RWPE1 (cell line): ENCODE data around the gene PARS2.
A peak's percentile ranks its signal among the peaks of the same experiment; 100 is the strongest.

Experiments
- CTCF ChIA-PET: fragments of 350-600 bp; sonication (Branson Sonifier 250); formaldehyde crosslinking; extraction: SDS; loops from one replicate; lab custom pipeline; 2021; lab: Yijun Ruan, JAX
- POLR2A ChIA-PET: fragments of 400-600 bp; formaldehyde crosslinking; extraction: SDS; loops from one replicate; lab custom pipeline; 2020; ENCODE audit warnings: antibody characterized with exemption; ENCODE audit not compliant: low non-redundant PET; lab: Yijun Ruan, JAX
- DNase-seq: peaks from one replicate; pipeline ENCODE4 v3.0.0; 2012; ENCODE audit warnings: low spot score
- H3K27ac ChIP-seq: fragments of 450-650 bp; 2 replicates; pipeline ENCODE4 v1.5.1; 2017
- TF ChIP-seq, protein P1 (sequence below): fragments of 450-650 bp; conservative IDR thresholded peaks from 2 replicates; pipeline ENCODE4 v1.5.1; 2017; ENCODE audit warnings: low read depth, mild to moderate bottlenecking

PARS2 gene

DNA sequence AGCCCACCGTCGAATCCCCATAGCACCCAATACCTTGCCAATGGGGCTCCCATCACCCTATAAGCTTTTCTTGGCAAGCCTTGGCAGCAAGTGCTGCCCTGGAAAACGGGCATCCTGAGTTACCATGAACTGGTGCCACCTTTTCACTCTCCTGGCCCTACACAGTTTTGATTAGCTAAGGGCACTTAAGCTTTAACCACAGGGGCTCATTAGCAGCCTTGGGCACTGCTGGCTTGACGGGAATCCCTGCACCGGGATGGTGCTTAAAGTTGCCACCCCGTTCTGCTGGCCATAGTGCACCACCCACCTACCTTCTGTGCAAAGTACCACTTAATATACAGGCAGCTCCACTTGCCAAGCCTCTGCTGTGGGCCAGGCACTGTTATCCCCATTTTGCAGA, 13.7 kb downstream of the PARS2 start:
- CTCF ChIA-PET, result no interaction called here
- POLR2A ChIA-PET, result no interaction called here
- DNase-seq, result no peak

DNA sequence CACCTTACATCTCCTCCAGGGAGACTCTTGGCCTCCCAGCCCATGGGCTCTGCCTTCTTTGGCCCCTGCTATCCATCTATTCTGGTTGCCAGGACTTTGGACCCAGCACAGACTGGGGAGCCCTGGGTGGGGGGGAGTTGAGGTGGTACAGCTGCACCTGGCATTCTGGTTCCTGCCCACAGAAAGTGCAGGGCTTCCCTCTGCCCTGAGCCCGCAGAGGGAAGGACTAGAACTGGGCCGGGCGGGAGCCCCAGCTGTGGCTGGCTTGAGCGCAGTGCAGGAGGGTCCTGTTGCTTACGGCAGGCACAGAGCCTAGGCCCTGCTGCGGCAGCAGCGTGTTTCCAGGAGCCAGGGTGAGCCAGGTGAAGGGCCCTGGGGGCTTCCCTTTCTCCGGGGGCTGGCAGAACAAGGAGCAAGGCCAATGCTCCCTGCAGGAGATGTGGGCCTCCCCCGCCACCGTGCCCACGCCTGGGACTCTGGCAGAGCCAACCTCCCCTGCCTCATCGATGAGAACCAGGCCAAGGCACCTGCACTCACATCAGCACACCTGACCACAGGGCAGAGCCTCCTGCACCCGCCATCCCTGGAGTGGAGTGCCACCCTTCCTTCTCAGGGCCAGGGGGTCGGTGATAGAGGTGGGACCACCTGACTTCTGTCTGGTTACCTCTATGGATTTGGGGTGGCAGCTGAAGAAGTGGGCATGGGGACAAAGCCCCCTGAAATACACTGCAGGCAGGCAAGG, 16.1 kb downstream of the PARS2 start:
- CTCF ChIA-PET, result no interaction called here
- no peak overlapping the region for H3K27ac ChIP-seq
- POLR2A ChIA-PET, result interaction anchor here (0.6 kb wide), 1 partner anchor 547 kb away, joined by 3 read pairs; no protein-coding TSS in a partner anchor
- no peak for DNase-seq
- TF ChIP-seq, protein P1, sequence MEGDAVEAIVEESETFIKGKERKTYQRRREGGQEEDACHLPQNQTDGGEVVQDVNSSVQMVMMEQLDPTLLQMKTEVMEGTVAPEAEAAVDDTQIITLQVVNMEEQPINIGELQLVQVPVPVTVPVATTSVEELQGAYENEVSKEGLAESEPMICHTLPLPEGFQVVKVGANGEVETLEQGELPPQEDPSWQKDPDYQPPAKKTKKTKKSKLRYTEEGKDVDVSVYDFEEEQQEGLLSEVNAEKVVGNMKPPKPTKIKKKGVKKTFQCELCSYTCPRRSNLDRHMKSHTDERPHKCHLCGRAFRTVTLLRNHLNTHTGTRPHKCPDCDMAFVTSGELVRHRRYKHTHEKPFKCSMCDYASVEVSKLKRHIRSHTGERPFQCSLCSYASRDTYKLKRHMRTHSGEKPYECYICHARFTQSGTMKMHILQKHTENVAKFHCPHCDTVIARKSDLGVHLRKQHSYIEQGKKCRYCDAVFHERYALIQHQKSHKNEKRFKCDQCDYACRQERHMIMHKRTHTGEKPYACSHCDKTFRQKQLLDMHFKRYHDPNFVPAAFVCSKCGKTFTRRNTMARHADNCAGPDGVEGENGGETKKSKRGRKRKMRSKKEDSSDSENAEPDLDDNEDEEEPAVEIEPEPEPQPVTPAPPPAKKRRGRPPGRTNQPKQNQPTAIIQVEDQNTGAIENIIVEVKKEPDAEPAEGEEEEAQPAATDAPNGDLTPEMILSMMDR, result no peak

More for the DNA sequence above, 13.7 kb downstream of the PARS2 start:
- H3K27ac ChIP-seq, result no peak overlapping the region
- TF ChIP-seq, protein P1, result no peak

DNA sequence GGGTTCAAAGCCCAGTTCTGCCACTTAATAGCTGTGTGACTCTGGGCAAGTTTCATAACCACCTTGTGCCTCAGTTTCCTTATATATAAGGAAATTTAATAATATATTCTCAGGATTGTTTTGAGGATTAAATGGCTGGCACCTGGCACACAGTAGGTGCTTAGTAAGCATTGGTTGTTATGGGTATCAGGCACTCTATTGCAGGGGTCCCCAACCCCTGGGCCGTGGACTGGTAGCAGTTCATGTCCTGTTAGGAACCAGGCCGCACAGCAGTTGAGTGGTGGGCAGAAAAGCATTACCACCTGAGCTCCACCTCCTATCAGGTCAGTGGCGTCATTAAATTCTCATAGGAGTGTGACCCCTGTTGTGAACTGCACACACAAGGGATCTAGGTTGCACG, 18.5 kb downstream of the PARS2 start:
- no peak for DNase-seq
- CTCF ChIA-PET, result interaction anchor here (0.6 to 0.9 kb wide), 2 partner anchors 55 to 664 kb away, joined by 3 to 4 read pairs; partner anchors contain the start of gene TTC22
- H3K27ac ChIP-seq, result no peak overlapping the region
- POLR2A ChIA-PET, result no interaction called here
- TF ChIP-seq, protein P1, result no peak

DNA sequence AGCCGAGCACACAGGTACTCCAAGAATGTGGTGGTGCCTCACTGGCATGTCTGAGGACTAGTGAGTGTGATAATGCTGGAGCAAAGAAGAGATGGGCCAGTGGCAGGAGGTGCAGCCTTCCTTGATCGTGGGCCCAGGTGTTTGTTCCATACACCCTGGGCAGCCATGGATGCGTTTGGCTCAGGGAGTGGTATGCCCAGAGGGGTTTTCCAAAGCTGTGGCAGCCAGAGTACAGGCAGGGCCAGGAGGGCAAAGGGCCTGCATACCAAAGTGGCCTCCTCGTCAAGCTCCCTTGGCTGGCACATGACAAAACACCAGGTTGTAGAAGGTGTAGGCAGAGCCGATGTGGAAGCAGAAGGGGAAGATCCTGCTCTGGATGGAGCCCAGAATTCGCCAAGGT, 19.0 kb downstream of the PARS2 start:
- ChIA-PET POLR2A (no interaction called here), CTCF (interaction anchor here (0.6 to 0.9 kb wide), 2 partner anchors 56 to 664 kb away, joined by 3 to 4 read pairs; partner anchors contain the start of gene TTC22)
- no peak for DNase-seq
- H3K27ac ChIP-seq, result no peak overlapping the region
- TF ChIP-seq, protein P1, result no peak

DNA sequence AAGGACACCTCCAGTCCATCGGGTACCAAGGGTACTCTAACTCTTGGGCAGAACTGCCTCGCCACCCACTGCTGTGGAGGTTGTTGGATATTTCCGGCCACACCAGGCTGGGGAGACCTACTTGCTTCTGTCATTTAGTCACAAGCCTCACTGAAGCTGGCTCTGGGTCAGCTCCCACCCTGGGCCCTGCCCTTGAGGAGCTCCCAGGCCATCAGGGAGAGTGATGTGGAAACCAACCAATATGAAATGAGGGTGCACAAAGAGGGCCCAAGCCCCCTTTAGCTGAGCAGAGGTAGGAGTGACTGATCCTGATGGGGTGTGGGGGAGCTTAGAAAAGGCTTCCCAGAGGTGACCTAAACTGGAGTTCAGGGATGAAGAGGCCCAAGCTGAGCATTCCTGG, 19.6 kb downstream of the PARS2 start:
- ChIA-PET POLR2A (no interaction called here), CTCF (no interaction called here)
- TF ChIP-seq, protein P1, result no peak
- no peak for DNase-seq
- H3K27ac ChIP-seq, result no peak overlapping the region

DNA sequence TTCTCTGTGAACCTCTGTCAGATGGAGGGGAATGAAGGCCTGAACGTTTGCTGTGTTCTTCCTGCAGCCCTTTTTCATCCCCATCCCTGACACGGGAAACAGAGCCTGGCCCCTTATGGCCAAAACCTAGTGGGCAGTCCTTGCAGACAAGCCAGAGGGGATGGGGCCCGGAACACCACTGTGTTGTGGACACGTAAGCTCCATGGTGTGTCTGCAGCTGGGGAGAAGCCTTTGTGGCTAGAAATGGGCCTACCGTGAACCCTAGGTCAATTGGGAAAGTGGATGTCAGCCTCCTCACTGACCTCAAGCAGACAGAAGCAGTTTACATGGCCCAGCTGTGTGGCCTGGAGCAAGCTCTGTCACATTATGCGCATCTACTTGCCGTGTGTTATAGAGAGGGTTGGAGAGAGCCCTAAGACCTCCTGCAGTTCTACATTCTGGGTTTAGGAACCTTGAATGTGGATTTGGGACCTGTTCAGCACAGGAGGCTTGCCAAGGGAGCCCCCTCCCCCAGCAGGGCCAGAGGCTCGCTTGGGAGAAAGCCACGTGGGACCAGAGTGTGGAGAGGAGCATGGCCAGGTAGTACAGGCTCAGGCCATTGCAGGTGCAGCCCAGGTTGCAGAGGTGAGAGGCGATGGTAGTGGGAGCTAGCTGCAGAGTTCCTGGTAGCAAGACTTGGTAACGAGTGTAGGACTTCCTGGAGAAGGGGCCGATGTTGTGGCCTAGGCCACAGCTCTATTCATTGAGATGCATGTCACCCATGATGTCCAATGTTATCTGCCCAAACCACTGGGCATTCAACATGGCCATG, 20.7 kb downstream of the PARS2 start:
- ChIA-PET CTCF (interaction anchor here (0.8 kb wide), 1 partner anchor 675 kb away, joined by 4 read pairs; no protein-coding TSS in a partner anchor), POLR2A (no interaction called here)
- H3K27ac ChIP-seq, result peak overlapping the region; percentile 14; the same call in 1 of the 2 replicates
- DNase-seq, result no peak
- TF ChIP-seq, protein P1, result no peak
